22Rv1 (cell line): ENCODE results near the gene RASD2.

ENCODE experiments used
- ZFX ChIP-seq: fragments of 450-650 bp; IDR thresholded peaks from 2 replicates; pipeline ENCODE4 v1.6.1; 2017; ENCODE audit warnings: antibody characterized with exemption, borderline replicate concordance
- TF ChIP-seq, protein P1 (sequence below): fragments of 450-650 bp; IDR thresholded peaks from 2 replicates; pipeline ENCODE4 v1.5.1; 2017; ENCODE audit warnings: mild to moderate bottlenecking

DNA sequence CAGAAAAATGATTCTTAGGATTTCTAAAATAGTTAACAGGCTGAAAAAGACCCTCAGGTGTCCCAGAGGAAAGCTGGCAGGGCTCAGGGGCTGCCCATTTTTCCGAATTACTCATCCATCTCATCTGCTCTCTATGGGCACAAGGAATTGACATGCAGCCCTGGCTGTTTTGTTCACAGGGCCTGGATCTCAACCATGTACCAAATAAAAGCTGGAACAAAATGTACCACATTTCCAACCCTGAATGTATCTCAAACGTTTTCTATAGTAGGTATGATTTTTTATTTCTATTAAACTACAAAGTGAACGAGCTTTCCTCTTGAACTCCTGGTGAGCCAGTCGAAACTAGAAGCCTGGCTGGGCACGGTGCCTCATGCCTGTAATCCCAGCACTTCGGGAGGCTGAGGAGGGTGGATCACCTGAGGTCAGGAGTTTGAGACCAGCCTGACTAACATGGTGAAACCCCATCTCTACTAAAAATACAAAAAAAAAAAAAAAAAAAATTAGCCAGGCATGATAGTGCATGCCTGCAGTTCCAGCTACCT is 43.8 kb upstream of the RASD2 start:
- TF ChIP-seq, protein P1, sequence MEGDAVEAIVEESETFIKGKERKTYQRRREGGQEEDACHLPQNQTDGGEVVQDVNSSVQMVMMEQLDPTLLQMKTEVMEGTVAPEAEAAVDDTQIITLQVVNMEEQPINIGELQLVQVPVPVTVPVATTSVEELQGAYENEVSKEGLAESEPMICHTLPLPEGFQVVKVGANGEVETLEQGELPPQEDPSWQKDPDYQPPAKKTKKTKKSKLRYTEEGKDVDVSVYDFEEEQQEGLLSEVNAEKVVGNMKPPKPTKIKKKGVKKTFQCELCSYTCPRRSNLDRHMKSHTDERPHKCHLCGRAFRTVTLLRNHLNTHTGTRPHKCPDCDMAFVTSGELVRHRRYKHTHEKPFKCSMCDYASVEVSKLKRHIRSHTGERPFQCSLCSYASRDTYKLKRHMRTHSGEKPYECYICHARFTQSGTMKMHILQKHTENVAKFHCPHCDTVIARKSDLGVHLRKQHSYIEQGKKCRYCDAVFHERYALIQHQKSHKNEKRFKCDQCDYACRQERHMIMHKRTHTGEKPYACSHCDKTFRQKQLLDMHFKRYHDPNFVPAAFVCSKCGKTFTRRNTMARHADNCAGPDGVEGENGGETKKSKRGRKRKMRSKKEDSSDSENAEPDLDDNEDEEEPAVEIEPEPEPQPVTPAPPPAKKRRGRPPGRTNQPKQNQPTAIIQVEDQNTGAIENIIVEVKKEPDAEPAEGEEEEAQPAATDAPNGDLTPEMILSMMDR: no peak
- TF ChIP-seq ZFX: no peak
